NCI-H82 (cell line): ENCODE results near the gene PHACTR1.
A peak's percentile ranks its signal among the peaks of the same experiment; 100 is the strongest.
"Not testable (repeated sequence)": the region's sequence is repeated elsewhere in the genome, so short reads cannot be mapped to it uniquely, and the experiment has no call there.

Experiments used
- DNase-seq: peaks from one replicate; lab custom pipeline; 2025; lab: John Stamatoyannopoulos, UW

PHACTR1 gene

DNA sequence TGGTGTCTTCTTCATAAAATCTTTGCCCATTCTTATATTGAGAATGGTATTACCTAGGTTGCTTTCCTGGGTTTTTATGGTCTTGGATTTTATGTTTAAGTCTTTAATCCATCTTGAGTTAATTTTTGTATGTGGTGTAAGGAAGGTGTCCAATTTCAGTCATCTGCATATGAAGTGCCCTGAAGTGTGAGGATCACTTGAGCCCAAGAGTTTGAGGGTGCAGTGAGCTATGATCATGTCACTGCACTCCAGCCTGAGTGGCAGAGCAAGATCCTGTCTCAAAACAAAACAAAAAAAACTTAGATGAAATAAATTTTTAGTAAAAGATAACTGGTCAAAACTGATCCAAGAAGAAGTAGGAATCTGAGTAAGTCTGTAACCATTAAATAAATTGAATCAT lies 396.4 kb downstream of the PHACTR1 start:
- DNase-seq = no peak

DNA sequence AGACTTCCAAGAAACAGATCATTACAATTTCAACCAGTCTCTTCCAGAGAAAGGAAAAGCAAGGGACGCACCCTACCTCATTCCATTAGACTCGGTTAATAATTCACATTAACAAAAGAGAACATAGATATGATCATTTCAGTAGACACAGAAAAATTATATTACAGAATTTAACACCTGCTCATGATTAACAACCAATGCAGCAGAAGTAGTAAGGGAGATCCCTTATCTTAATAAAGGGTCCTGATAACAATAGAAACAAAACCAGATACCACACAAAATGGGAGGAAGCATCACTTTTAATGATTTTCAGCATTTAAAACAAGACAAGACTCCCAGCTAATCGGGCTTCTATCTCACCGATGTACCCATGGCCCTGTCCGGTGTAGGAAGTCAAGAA lies 396.8 kb downstream of the PHACTR1 start:
- DNase-seq = no peak

DNA sequence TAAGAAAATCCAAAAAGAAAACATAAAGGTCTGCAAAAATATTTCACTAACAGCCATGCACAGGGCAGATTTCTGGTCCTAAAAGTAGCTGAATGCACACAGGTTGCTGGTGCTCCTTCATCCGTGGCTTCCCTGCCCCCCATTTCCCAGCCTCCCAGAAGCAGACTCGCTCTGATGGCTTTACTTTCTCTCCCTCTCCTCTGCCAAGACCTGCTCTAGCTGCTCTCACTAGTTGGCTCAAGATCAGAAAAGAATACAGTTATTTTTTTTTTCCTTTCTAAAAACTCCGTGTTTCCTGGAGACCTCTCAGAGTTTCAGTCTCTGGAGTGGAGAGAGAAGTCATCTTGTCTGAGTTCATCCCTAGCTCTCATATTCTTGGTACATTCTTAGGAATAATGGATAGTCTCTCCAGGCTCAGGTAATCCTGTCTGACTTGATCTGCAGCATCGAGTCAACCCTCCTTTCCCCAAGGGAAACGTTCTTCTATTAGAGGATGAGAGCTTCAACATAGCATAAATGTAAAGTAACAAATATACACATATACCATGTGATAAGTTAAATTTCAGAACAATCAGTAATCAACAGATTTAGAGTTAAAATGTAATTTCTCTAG lies 397.5 kb downstream of the PHACTR1 start:
- DNase-seq = no peak

DNA sequence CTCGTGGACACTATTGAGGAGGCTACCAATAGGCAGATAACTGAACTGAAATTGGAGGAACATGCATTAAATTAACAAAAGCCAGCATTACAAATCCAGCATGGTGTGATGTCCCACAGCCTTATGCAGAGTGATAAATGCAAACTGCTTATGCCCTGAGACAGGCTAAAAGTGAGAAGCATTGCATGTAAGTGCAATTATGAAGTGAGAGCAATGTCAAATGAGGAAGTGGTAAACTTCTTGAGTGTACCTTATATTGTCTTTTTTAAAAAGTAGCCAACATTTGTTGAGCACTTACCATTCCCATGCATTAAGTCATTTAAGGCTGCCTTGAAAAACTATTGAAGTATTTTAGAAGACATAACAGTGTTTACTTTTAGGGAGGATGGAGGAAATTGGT lies 399.6 kb downstream of the PHACTR1 start:
- DNase-seq = no peak

DNA sequence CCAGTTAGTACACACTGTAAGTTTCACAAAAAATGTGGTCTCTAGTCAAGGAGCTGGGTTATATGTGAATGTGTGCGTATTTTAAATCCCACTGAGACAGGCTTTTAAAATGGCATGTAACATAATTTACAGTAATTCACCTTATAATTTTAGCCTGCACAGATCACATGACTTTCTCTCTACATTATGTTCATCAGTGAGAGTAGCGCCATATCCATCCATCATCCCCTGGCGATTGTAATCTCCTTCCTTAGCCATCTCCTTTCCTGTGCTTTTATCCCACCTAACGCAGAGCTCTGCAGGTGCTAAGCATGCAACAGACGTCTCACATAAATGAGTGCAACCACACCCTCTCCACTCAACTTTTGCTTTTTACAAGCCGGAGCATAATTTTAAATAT lies 401.0 kb downstream of the PHACTR1 start:
- DNase-seq = no peak

DNA sequence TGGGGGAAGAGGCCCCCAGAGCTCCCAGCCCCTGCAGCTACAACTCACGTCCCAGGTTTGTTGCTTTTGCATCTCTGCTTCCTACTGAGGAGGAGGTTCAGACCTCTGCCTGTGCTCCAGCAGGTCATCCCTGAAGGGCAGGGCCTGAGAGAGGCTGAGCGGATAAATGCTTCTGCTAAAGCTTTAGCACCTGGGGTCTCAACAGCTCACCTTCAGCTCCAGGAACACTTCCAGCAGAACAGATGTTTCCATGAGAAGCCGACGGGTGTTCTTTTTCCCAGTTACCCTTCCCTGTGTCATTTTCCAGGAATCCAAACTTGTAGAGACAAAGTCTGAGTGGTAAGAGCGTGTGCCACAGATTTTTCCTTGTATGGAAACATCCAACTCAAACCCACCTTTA lies 403.0 kb downstream of the PHACTR1 start:
- no peak for DNase-seq

DNA sequence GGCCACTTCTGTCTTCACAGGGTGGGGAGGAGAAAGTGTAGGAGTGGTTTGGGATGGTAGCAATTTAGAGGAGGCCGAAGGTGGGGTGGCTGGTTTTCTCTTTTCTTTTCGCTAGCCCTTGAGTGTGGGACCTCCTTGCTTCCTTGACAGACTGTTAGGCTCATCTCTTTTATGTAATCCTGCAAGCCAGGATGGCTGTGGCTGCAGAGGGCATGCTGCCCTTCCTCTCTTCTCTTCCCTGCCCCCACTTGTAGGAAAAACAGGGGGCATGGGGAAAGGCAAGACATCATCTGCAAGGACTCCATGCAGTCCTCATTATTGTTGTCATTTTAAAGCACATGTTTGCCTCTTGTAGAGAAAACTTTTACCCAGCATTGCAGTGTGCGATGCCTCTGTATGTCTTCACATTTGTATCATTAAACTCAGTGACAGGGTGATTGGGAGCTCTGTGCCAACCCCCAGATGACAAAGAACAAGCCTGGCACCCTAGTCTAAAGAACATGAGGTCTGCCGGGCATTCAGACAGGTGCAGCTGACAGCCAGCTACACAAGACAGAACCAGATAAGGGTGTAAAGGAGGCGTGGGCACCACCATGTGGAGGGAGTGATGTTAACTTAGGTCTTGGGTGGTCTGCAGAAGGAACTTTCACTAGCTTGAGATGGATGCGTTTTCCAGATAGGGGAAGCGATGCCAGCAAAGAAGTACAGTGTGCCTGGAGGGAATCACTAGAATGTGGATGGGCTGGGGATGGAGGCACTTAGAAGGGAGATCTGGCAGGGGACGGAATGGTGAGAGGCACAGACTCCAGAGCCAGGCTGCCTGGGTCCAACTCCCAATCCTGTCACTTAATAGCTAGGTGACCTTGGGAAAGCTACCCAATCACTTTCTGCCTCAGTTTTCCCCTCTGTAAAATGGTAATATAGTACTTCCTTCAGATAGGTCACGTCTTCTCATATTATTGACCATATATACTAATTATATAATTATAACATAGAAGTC lies 404.2 kb downstream of the PHACTR1 start:
- peak; percentile 11 for DNase-seq

DNA sequence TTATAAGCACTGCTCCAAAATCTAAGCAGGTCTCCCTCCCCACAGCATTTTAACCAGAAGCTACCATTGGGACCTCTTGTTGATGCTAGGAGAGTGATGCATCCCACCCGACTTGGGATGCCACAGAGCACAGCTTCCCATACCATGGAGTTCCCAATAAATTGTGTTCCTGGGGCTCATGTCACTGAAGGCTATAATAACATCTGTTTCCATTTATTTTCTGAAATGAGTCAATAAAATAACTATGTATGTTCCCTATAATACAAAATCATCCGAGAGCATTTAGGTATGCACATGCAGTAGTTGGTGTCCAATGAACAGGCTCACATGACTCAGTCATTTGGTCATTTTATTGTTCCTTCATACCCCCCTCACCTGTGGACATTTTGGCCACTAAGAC lies 407.6 kb downstream of the PHACTR1 start:
- no peak for DNase-seq

DNA sequence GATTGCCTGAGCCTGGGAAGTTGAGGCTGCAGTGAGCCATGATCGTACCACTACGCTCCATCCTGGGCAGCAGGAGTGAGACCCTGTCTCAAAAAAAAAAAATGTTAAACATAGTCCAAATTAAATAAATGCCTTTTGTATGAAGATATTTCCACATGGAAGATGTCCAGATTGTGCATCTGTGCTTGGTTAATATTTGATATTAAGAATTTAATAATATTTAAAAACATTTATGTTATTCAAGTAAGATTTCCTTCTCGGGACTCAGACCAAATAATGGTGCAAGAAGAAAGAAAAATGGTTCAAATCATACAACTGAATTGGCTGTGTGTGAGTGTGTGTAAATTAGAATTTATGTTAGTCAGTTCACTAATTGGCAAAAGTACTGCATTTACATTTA lies 409.3 kb downstream of the PHACTR1 start:
- no peak for DNase-seq

DNA sequence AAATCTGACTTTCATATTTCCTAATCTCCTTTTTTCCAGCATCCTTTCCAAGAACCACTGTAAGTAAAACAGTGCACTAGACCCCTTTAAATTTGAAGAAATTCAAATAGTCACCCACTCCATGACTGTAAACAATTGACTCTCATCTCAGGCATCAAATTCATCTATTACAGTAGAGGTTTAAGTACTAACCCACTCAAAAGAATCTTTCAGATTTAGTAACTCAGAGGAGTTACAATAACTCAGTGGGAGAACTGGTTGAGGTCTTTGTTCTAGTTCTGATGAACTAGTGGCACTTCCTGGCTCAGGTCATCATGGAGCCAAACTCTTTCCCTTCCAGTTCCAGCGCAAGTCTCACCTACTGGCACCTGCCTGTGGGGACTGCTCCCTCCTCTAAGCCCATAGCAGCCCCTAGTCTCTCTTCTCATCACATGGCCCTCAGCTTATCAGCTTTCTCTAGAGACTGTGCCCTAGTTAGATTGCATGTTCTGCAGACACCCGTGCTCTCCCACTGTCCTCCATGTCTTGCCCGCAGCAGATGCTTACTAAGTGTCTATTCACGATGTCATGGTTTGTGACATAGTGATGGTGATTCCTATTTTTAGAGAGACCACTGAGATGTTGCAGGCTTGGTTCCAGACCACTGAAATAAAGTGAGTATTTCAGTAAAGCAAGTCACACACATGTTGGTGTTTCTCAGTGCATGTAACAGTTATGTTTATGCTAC lies 415.5 kb downstream of the PHACTR1 start:
- peak; percentile 7 for DNase-seq

DNA sequence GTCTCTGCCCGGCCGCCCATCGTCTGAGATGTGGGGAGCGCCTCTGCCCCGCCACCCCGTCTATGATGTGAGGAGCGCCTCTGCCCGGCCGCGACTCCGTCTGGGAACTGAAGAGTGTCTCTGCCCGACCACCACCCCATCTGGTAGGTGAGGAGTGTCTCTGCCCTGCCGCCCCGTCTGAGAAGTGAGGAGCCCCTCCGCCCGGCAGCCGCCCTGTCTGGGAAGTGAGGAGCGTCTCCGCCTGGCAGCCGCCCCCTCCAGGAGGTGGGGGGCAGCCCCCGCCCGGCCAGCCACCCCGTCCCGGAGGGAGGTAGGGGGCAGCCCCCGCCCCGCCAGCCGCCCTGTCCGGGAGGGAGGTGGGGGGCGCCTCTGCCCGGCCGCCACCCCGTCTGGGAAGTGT lies 417.3 kb downstream of the PHACTR1 start:
- not testable (repeated sequence) for DNase-seq

DNA sequence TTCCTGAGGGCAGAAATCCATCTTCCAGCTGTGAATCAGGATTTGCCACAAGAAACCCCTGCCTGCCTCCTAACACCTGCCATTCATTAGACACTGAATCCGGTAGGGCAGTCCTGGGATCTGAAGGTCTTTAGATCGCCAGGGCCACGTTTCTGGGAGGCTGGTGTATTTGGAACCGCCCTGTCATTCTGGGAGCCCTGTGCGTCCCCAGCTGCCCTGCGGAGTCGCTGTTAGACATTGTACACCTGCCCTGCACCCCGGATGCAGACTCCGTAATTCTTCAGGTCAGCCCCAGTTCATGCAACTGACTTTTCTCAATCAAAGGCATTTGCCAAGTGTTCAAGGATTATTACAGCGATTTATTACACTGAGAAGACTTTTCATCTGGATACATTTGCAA lies 418.6 kb downstream of the PHACTR1 start:
- DNase-seq = peak; percentile 44

DNA sequence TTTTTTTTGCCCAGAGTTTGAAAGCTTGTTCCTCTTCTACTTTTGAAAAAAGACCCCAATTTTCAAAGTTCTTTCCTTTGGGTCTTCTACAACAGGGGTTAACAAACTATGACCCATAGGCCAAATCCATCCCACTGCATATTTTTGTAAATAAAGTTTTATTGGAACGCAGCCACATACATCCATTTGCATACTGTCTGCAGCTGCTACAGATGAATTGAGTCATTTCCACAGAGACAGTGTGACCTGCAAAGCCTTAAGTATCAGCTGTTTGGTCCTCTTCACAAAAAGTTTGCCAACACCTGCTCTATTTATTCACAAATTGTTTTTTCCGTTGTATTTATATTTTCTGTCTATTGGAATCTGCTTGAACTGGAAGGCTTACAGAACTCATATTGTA lies 422.6 kb downstream of the PHACTR1 start:
- DNase-seq = no peak

DNA sequence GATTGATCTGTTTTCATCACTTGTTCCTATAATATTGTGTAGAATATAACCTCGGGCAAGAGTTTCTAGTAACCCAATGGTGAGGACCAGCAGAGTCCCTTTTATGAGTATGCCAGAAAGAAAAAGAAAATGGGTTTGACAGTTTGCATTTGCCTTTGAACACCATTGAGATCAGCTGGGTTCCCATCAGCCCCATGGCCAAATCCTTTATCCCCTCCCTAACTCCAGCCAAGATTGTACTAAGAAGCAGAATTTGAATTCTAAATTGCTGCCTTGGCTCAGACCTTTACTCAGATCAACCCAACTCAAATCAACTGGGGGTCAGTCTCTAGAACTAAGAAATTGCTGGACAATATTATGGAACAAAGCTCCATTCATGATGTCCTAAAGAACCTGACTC lies 424.4 kb downstream of the PHACTR1 start:
- DNase-seq = no peak

DNA sequence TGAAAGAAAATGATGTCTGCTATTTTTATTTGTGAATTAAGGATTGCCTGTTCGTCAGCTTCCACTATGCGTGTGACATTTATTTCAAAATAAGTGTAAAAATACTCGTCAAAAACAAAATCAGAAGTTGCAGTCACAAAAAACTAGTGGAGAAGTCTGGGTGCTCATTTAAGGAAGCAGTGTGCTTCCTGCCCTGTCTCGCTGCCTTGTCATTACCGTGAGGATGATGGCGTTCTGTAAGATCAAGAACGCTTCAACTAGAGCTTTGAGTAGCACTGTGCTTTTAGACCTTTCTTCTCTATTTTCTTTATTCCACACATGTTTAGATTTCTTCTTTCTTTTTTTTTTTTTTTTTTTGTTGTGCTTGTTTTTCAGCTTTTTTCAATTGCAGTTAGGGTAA lies 424.8 kb downstream of the PHACTR1 start:
- no peak for DNase-seq

DNA sequence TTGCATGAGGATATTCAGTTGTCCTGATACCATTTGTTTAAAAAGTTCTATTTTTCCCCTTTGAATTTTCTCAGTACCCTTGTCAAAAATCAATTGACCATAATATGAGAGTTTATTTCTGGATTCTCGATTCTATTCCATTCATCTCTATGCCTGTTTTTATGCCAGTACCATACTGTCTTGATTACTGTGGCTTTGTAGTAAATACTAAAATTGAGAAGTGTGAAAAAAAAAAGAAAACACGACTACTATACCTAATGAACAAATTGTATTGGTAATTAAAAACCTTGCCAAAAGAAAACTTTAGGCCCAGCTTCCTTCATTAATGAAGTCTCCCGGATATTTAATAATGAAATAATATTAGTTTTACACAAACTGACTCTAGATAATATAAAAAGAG lies 426.0 kb downstream of the PHACTR1 start:
- DNase-seq = no peak

DNA sequence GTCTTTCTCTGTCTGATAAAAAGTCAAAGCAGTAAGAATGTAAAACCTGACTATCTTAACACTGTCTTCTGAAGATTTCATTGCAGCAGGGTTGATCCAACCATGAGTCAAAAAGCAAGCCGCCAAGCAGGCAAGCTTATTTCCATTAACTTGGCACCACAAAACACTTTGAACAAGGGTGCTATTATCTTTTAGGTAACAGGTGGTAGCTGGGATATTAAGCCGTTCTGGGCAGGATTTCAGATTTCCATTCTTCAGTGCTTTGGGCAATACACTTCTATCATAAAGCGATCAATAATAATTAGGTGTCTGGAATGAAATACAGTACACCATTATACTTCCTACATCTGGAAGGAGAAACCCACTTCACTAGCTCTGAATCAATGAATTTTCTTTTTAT lies 429.9 kb downstream of the PHACTR1 start:
- DNase-seq = no peak

DNA sequence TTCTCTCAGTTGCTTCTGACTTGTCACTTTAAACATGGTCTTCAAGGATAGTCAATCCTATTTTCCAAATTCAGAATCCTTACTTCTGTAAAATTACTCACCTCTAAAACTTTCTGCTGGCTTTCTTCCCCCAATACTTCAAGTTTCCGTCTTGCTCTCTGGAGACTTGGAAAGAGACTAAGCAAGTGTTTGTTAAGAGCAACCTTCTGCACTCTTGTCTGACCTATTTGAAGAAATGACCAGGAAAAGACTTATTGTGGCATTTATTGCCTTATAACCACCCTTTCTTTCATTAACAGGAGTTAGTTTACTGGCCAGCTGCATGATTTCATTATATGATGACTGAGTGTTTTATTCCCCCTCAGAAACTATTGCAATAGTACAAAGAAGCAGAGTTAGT lies 430.8 kb downstream of the PHACTR1 start:
- no peak for DNase-seq

DNA sequence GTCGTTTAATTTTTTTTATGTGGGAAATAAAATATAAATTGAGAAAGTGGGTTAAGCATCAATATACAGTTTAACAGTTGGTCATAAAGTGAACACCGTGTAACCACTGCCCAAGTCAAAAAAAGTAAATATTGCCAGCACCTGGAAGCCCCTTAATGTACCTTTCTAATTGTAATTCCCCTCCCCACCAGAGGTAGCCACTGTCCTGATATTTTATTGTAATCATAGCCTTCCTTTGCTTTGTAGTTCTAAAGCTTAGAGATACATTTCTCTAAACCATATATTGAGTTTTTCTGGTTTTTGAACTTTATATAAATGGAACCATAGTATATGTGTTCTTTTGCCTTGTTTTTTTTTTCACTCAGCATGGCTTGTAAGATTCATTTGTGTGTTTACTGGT lies 431.2 kb downstream of the PHACTR1 start:
- no peak for DNase-seq

DNA sequence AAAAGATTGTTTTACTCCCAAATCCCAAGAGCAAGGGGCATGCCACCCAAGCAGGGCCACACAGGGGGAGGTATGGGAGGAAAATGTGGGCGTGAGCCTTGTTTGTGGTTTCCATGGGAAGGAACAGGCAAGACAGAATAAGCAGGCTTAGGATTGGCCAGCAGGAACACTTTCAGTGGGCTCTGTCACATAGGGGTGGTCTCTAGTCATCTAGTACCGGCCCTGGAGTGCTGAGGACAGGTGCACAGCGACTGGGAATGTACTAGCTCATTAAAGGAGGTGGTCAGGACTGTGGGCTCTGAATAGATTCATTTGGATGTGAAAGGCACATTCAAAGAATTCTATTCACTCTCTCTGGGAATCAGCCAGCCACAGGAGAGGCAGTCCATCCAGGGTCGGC lies 436.2 kb downstream of the PHACTR1 start:
- DNase-seq = no peak

DNA sequence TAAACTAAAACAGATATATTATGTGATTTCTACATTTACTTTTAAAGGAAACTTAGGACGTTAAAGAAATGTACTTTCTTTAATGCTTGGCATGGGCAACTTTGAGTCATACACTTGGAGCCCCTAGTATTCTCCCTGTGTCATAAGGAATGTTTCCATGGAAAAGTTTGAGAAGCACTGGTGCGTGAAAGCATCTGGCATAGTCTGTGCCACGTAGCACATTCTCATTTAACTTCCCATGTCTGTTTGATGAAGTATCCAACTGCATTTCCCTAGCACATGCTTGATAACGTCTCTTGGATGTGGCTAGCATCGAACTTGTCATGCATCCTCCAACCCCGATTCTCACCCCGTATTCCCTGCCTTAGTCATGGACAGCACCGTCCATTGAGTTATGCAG lies 439.8 kb downstream of the PHACTR1 start:
- no peak for DNase-seq

DNA sequence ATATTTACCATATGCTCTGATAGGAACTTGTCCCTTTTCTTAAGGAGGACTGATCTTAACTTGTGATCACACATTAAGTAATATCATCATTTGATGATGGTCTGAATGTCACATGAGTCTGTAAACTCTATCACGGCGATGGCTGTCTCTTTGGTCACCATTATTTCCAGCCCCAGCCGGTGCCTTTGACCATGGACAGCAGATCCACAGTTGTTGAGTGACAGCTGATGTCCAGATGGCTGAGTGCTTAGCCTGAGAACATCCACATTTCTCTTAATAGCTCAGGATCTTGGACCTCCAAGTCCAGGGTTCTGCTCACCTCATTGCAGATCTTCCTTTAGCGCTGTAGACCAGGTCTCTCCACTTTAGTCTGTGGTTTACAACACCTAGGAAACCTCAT lies 440.7 kb downstream of the PHACTR1 start:
- no peak for DNase-seq

DNA sequence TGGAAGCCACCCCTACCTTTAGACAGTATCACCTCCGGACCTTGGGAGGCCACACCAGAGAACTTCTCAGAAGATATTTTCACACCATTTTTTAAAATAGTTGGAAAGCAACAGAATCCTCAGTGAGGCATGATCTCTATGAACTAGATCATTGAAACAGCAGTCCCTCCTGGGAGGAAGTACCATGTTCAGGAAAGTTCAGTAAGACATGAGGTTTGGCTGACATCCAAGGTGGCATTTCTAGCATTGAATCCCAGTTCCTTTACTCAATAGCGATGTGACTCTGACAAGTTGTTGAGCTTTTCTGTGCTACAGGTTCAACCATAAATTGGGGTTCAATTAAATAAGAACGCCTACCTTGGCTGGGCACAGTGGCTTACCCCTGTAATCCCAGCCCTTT lies 442.7 kb downstream of the PHACTR1 start:
- DNase-seq = no peak
